Measurements from ENCODE around the gene BACE2. TPM values are rescaled to one million over a fixed set of nuclear protein-coding genes. Genes with fewer than 3 reads are reported as not detected.

BACE2 gene
- total and polyA plus RNA-seq, 2 experiments from 2014 or later, result 28.4 to 37.0 TPM

DNA sequence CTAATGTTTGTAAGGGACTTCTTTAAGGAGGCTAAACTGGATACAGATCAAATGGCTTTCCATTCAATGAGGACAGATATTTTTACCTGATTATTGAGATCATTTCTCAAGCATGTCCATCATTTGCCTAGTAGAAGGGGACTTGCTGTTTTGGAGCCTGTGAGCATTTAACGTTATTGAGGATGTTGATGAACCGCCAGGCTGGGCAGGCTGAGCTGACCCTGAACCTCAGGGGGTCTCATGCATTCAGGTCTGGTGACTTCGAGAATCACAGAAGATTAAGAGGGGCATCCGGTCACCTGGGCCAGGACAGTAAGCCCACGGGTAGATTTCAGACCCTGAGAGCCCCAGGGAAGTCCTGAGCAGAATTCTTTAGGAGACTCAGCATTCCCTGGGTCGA lies 63.1 kb downstream of the BACE2 start:
- Histone ChIP-seq H3K4me1 (ENCODE audit: insufficient read depth) (no peaks in the 10 kb centered on the region), H3K4me3 (no peak overlapping the region), H3K9me2 (replicated peaks; ENCODE audit: insufficient read depth) (no peaks in the 10 kb centered on the region), H3K36me3 (replicated peaks; ENCODE audit: insufficient read depth, low read depth) (no peaks in the 10 kb centered on the region), H3K27me3 (no peaks in the 10 kb centered on the region), H3K4me2 (no peak overlapping the region), H3K79me2 (no peaks in the 10 kb centered on the region), H4K20me1 (ENCODE audit: insufficient read depth, poor library complexity, severe bottlenecking) (no peaks in the 10 kb centered on the region), H2AFZ (no peak overlapping the region), H3K9me3 (ENCODE audit: low read depth) (no peaks in the 10 kb centered on the region), H3K27ac (no peak overlapping the region)
- 91% methylated on average over 6 of the region's 6 CpGs for WGBS (ENCODE audit: low lambda C conversion rate, missing lambda C conversion rate)
- no peak for DNase-seq (ENCODE audit: low spot score)
- TF ChIP-seq, protein P1, sequence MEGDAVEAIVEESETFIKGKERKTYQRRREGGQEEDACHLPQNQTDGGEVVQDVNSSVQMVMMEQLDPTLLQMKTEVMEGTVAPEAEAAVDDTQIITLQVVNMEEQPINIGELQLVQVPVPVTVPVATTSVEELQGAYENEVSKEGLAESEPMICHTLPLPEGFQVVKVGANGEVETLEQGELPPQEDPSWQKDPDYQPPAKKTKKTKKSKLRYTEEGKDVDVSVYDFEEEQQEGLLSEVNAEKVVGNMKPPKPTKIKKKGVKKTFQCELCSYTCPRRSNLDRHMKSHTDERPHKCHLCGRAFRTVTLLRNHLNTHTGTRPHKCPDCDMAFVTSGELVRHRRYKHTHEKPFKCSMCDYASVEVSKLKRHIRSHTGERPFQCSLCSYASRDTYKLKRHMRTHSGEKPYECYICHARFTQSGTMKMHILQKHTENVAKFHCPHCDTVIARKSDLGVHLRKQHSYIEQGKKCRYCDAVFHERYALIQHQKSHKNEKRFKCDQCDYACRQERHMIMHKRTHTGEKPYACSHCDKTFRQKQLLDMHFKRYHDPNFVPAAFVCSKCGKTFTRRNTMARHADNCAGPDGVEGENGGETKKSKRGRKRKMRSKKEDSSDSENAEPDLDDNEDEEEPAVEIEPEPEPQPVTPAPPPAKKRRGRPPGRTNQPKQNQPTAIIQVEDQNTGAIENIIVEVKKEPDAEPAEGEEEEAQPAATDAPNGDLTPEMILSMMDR (IDR thresholded peaks at IDR 0.05; ENCODE audit: poor library complexity), result no peak
- TF ChIP-seq EZH2 (IDR thresholded peaks at IDR 0.05; ENCODE audit: borderline replicate concordance) (no peak), EZH2phosphoT487 (IDR thresholded peaks at IDR 0.05; ENCODE audit: low read depth, severe bottlenecking, unreplicated experiment) (no peak)

DNA sequence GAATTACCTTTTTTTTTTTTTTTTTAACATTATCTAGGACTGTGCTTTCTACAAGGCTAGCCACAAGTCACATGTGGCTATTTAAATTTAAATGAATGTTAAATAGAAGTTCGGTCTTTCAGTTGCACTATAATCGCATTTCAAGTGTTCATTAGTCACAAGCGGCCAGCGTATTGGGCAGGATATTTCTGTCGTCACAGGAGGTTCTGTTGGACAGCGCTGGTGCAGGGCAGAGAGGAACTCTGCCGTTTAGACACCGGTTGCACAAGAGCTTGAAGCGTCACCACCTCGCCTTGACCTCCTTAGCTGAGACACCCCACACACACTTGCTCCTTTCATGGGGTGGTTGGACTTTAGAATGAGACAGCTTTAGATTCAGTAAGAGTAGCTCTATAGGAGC lies 64.1 kb downstream of the BACE2 start:
- H3K4me2 ChIP-seq, result no peak overlapping the region
- no peaks in the 10 kb centered on the region for H3K9me3 ChIP-seq (ENCODE audit: low read depth)
- no peak for DNase-seq (ENCODE audit: low spot score)
- no peaks in the 10 kb centered on the region for H3K36me3 ChIP-seq (replicated peaks; ENCODE audit: insufficient read depth, low read depth)
- no peak overlapping the region for H3K27ac ChIP-seq
- H2AFZ ChIP-seq, result no peak overlapping the region
- TF ChIP-seq, protein P1 (IDR thresholded peaks at IDR 0.05; ENCODE audit: poor library complexity), result no peak
- no peak for TF ChIP-seq EZH2 (IDR thresholded peaks at IDR 0.05; ENCODE audit: borderline replicate concordance)
- TF ChIP-seq EZH2phosphoT487 (IDR thresholded peaks at IDR 0.05; ENCODE audit: low read depth, severe bottlenecking, unreplicated experiment), result no peak
- no peaks in the 10 kb centered on the region for H3K79me2 ChIP-seq
- H4K20me1 ChIP-seq (ENCODE audit: insufficient read depth, poor library complexity, severe bottlenecking), result no peaks in the 10 kb centered on the region
- H3K27me3 ChIP-seq, result no peaks in the 10 kb centered on the region
- H3K9me2 ChIP-seq (replicated peaks; ENCODE audit: insufficient read depth), result no peaks in the 10 kb centered on the region
- H3K4me3 ChIP-seq, result no peak overlapping the region
- H3K4me1 ChIP-seq (ENCODE audit: insufficient read depth), result no peaks in the 10 kb centered on the region
- WGBS (ENCODE audit: low lambda C conversion rate, missing lambda C conversion rate), result 89% methylated on average over 10 of the region's 10 CpGs

DNA sequence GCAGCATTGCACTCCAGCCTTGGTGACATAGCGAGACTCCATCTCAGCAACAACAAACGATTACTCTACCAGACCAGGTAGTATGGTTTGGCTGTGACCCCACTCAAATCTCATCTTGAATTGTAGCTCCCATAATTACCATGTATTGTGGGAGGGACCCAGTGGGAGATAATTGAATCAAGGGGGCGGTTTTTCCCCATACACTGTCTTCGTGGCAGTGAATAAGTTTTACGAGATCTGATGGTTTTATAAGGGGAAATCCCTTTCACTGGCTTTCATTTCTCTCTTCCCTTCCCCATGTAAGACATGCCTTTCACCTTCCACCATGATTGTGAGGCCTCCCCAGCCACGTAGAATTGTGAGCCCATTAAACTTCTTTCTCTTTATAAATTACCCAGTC lies 66.0 kb downstream of the BACE2 start:
- 76% methylated on average over 6 of the region's 6 CpGs for WGBS (ENCODE audit: low lambda C conversion rate, missing lambda C conversion rate)
- Histone ChIP-seq H2AFZ (no peak overlapping the region), H3K27me3 (no peaks in the 10 kb centered on the region), H3K9me2 (replicated peaks; ENCODE audit: insufficient read depth) (no peaks in the 10 kb centered on the region), H4K20me1 (ENCODE audit: insufficient read depth, poor library complexity, severe bottlenecking) (no peaks in the 10 kb centered on the region), H3K4me3 (no peak overlapping the region), H3K4me2 (no peak overlapping the region), H3K79me2 (no peaks in the 10 kb centered on the region), H3K9me3 (ENCODE audit: low read depth) (no peaks in the 10 kb centered on the region), H3K27ac (no peak overlapping the region), H3K36me3 (replicated peaks; ENCODE audit: insufficient read depth, low read depth) (no peaks in the 10 kb centered on the region), H3K4me1 (ENCODE audit: insufficient read depth) (no peaks in the 10 kb centered on the region)
- DNase-seq (ENCODE audit: low spot score), result no peak
- no peak for TF ChIP-seq EZH2 (IDR thresholded peaks at IDR 0.05; ENCODE audit: borderline replicate concordance)
- TF ChIP-seq, protein P1 (IDR thresholded peaks at IDR 0.05; ENCODE audit: poor library complexity), result no peak
- TF ChIP-seq EZH2phosphoT487 (IDR thresholded peaks at IDR 0.05; ENCODE audit: low read depth, severe bottlenecking, unreplicated experiment), result no peak

DNA sequence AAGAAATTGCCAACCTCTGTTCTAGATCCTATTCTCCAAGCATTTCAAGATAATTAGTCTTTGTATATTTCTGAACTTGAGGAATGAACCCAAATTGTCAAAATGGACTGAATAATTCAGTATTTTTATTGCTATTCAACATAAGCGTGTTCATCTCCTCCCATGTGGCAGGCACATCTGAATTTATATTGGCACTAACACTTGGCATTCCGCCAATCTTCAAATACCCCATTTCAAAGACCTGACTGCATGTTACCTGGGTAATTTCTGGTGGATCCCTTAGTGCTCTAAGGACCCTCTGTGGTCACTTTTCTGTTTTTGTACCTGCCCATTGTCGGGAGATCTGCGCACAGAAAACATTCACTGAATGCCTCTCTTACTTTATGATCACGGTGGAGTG lies 66.6 kb downstream of the BACE2 start:
- H2AFZ ChIP-seq, result no peak overlapping the region
- no peaks in the 10 kb centered on the region for H3K27me3 ChIP-seq
- H3K27ac ChIP-seq, result no peak overlapping the region
- no peak overlapping the region for H3K4me3 ChIP-seq
- WGBS (ENCODE audit: low lambda C conversion rate, missing lambda C conversion rate), result 93% methylated on average over 5 of the region's 5 CpGs
- no peaks in the 10 kb centered on the region for H3K36me3 ChIP-seq (replicated peaks; ENCODE audit: insufficient read depth, low read depth)
- H3K4me1 ChIP-seq (ENCODE audit: insufficient read depth), result no peaks in the 10 kb centered on the region
- no peak overlapping the region for H3K4me2 ChIP-seq
- H3K9me2 ChIP-seq (replicated peaks; ENCODE audit: insufficient read depth), result no peaks in the 10 kb centered on the region
- H3K9me3 ChIP-seq (ENCODE audit: low read depth), result no peaks in the 10 kb centered on the region
- H3K79me2 ChIP-seq, result no peaks in the 10 kb centered on the region
- TF ChIP-seq EZH2phosphoT487 (IDR thresholded peaks at IDR 0.05; ENCODE audit: low read depth, severe bottlenecking, unreplicated experiment) (no peak), EZH2 (IDR thresholded peaks at IDR 0.05; ENCODE audit: borderline replicate concordance) (no peak)
- TF ChIP-seq, protein P1 (IDR thresholded peaks at IDR 0.05; ENCODE audit: poor library complexity), result no peak
- H4K20me1 ChIP-seq (ENCODE audit: insufficient read depth, poor library complexity, severe bottlenecking), result no peaks in the 10 kb centered on the region
- no peak for DNase-seq (ENCODE audit: low spot score)
